Kidney (tissue), 14 donors: Measurements from ENCODE around the gene HOXD11. TPM values are rescaled to one million over a fixed set of nuclear protein-coding genes. Genes with fewer than 3 reads are reported as not detected.
A peak's percentile ranks its signal among the peaks of the same experiment; 100 is the strongest.

ENCODE experiments used
- DNase-seq, 5 donors: peaks; one replicate each; pipeline ENCODE4 v3.0.0-alpha.2; 2013 to 2020
- FAIRE-seq: peaks from 2 replicates; lab custom pipeline; 2012; peaks lifted over from hg19 to GRCh38; lab: Jason Lieb, UNC
- H3K27ac ChIP-seq, 2 donors: one replicate each; pipeline ENCODE4 v1.7.0; 2013; ENCODE audit warnings: low read depth in 2 of 2, low read length in 2 of 2, inconsistent platforms in 1 of 2
- H3K27me3 ChIP-seq: one replicate; pipeline ENCODE4 v1.7.1; 2013; ENCODE audit warnings: low read length, inconsistent platforms; ENCODE audit not compliant: control insufficient read depth, insufficient read depth
- H3K36me3 ChIP-seq, 3 donors: one replicate each; pipeline versions ENCODE4 v1.7.0 to v1.7.1; 2013; ENCODE audit warnings: low read length in 3 of 3, control low read depth in 1 of 3, inconsistent platforms in 1 of 3; ENCODE audit not compliant: insufficient read depth in 3 of 3, control insufficient read depth in 2 of 3
- H3K4me1 ChIP-seq, 3 donors: one replicate each; pipeline versions ENCODE4 v1.7.0 to v1.7.1; 2013; ENCODE audit warnings: low read length in 3 of 3, inconsistent platforms in 1 of 3, low read depth in 1 of 3; ENCODE audit not compliant: control insufficient read depth in 2 of 3, insufficient read depth in 2 of 3
- H3K4me3 ChIP-seq, 3 donors: one replicate each; pipeline versions ENCODE4 v1.7.0 to v1.8.1; 2013; ENCODE audit warnings: low read length in 3 of 3, control low read depth in 1 of 3, inconsistent platforms in 1 of 3
- H3K9ac ChIP-seq, 3 donors: one replicate each; pipeline versions ENCODE4 v1.7.0 to v1.7.1; 2013; ENCODE audit warnings: low read length in 3 of 3, control low read depth in 1 of 3, inconsistent platforms in 1 of 3
- H3K9me3 ChIP-seq, 3 donors: one replicate each; pipeline versions ENCODE4 v1.7.0 to v1.7.1; 2013; ENCODE audit warnings: low read length in 3 of 3, control low read depth in 1 of 3, inconsistent platforms in 1 of 3; ENCODE audit not compliant: control insufficient read depth in 2 of 3, insufficient read depth in 1 of 3
- intact Hi-C: fragments of 100-400 bp; cut with DNase I; formaldehyde crosslinking; loops from one replicate; pipeline ENCODE4 v1.11.1; 2022
- polyA plus RNA-seq: library from polyadenylated mRNA; stranded (reverse); fragments of 350-450 nt; fragmentation: Illumina TruSeq; extraction: RNeasy Lipid Tissue Mini Kit (QIAGEN cat#74804); gene quantifications from one replicate; pipeline ENCODE4 v1.2.3, GENCODE V29; 2014; ENCODE audit warnings: low read depth, low replicate concordance; ENCODE audit not compliant: insufficient read depth
- total RNA-seq: library from RNA; stranded (reverse); fragmentation: NEBNext Ultra II Directional; extraction: Animal tissue kit (Norgen Biotek cat#: 25700); gene quantifications from one replicate; pipeline ENCODE4 v1.2.1, GENCODE V29; 2021
- TF ChIP-seq, protein P1 (sequence below): IDR thresholded peaks from 3 replicates; pipeline ENCODE4 v1.5.1; 2012; ENCODE audit warnings: mild to moderate bottlenecking, moderate library complexity, borderline replicate concordance; ENCODE audit not compliant: insufficient read depth; ENCODE audit errors: extremely low read depth
- donor health status: control.
- donor health status: control.
- donor health status: control.
- donor health status: control.
- donor health status: control.
- donor health status: DM: yes; HTN: yes; CAD: no.
- donor health status: Normal renal cell carcinoma (clear cell type).

The HOXD11 gene
- total and polyA plus RNA-seq, 2 donors from 2014 or later = 5.8 to 15.9 TPM

DNA sequence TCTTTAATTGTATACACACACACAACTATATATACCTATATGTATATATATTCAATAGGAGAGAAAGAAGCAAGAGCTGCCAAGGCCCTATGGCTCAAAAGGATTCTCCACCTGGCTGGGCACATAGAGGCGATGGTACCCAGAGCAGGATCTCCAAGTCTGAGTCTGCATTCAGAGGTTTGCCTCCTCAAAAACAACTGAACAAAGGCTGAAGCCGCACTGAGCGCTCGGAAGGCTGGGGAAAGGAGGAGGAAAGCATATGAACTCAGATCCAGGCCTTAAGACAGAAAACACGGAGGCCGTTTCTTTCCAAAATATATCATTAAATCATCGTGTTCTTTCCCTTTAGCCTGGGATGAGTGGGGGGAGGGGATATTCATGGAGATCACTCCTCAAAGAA lies 3.9 kb upstream of the HOXD11 start:
- no peak for FAIRE-seq
- Histone ChIP-seq H3K4me1 (peaks cover 0 to 7% (median 0%) of the 10 kb centered on the region in 3 donors), H3K27ac (no peak overlapping the region), H3K9me3 (no peaks in the 10 kb centered on the region), H3K27me3 (peaks cover 30% of the 10 kb centered on the region), H3K4me3 (peak overlapping the region in 1 of 3 donors; percentile 7), H3K9ac (no peak overlapping the region), H3K36me3 (no peaks in the 10 kb centered on the region)
- DNase-seq = peak in 2 of 5 donors; percentile 47 to 58
- intact Hi-C loops = no loop called here
- TF ChIP-seq, protein P1, sequence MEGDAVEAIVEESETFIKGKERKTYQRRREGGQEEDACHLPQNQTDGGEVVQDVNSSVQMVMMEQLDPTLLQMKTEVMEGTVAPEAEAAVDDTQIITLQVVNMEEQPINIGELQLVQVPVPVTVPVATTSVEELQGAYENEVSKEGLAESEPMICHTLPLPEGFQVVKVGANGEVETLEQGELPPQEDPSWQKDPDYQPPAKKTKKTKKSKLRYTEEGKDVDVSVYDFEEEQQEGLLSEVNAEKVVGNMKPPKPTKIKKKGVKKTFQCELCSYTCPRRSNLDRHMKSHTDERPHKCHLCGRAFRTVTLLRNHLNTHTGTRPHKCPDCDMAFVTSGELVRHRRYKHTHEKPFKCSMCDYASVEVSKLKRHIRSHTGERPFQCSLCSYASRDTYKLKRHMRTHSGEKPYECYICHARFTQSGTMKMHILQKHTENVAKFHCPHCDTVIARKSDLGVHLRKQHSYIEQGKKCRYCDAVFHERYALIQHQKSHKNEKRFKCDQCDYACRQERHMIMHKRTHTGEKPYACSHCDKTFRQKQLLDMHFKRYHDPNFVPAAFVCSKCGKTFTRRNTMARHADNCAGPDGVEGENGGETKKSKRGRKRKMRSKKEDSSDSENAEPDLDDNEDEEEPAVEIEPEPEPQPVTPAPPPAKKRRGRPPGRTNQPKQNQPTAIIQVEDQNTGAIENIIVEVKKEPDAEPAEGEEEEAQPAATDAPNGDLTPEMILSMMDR = no peak

DNA sequence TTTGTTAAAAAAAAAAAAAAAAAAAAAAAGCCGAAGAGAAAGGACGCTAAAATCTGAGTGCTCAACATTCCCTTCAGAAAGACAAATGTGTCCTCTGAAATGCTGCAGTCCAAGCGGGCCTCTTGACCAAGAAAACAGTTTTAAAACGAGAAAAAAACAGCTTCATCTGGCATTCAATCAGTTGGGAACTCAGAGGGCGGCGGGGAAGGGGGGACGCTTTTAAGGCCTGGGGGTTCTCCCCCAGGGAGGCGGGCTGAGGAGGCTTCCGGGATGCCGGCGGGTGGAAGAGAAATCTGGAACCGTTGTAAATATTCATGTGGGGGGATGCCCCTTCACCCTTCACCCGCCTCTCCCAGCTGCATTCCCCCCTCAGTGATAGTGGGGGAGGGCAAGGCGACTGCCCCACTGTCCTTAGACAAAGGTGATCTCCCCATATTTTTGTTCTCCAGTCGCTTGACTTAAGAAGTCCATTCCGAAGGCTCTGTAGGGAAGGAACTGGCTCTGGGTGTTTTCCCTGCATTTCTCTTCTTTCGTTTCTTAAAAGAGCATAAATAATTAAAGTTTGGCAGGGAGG lies 3.3 kb upstream of the HOXD11 start:
- peak overlapping the region in 2 of 3 donors; percentile 61 to 88 for H3K4me3 ChIP-seq
- no peak for FAIRE-seq
- H3K9me3 ChIP-seq = no peaks in the 10 kb centered on the region
- H3K27ac ChIP-seq = peak overlapping the region in 1 of 2 donors; percentile 76
- H3K9ac ChIP-seq = peak overlapping the region in 1 of 3 donors; percentile 91
- peaks cover 27% of the 10 kb centered on the region for H3K27me3 ChIP-seq
- intact Hi-C loops = no loop called here
- peaks cover 0 to 7% (median 0%) of the 10 kb centered on the region in 3 donors for H3K4me1 ChIP-seq
- TF ChIP-seq, protein P1 = no peak
- no peaks in the 10 kb centered on the region for H3K36me3 ChIP-seq
- peak in 3 of 5 donors; percentile 67 to 83 (median 76) for DNase-seq

DNA sequence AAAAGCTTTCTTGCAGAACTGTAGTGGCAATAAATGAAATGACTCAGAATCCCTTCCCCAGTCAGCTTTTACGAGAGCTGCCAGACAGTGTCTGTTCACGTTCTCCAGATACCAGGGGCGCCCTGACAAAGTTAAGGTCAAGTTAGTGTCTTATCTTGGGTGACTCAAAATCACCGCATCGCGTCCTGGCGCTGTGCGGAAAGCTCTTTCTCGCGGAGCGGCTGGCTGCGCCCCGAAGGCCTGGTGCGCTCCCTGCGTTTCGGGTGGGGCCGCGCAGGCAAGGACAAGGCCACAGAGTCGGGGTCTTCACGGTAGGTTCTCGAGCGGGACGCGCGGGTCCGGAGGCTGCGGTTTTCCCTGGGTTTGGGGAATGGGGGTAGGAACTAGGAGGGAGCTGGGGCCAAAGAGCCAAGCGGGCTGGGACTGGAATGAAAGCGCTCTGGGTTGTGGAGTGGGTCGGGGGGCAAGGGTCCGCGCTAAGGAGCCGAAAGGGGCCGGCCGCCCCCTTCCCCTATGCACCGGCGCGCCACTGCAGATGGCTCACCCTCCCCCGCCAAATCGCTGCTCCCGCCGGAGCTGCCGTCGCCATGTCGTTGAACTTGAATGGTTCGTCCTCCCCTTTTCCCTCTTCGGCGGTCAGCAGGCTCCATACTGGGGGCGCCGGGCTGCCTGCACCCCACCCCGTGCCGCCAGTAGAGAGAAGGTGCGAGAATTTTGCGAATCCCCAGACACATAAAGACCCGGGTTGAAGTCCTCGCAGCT lies 2.6 kb upstream of the HOXD11 start:
- DNase-seq (peak in 3 of 5 donors; percentile 80 to 85 (median 83)), FAIRE-seq (no peak)

More for the DNA sequence above, 2.6 kb upstream of the HOXD11 start:
- Histone ChIP-seq H3K4me1 (peaks cover 0 to 7% (median 0%) of the 10 kb centered on the region in 3 donors), H3K4me3 (peak overlapping the region in 2 of 3 donors; percentile 61 to 88), H3K27me3 (peaks cover 21% of the 10 kb centered on the region), H3K36me3 (no peaks in the 10 kb centered on the region), H3K27ac (peak overlapping the region; percentile 76 to 78), H3K9me3 (no peaks in the 10 kb centered on the region), H3K9ac (peak overlapping the region in 2 of 3 donors; percentile 34 to 91)
- TF ChIP-seq, protein P1 = no peak
- intact Hi-C loops = no loop called here
